IMR-90 (cell line): ENCODE measurements around the gene RAB40C.

Experiments
- BHLHE40 ChIP-seq: fragments of 150-350 bp; IDR thresholded peaks from 2 replicates; pipeline ENCODE4 v1.6.1; 2016; ENCODE audit warnings: mild to moderate bottlenecking, low read depth, low read length
- CEBPB ChIP-seq: IDR thresholded peaks from 2 replicates; pipeline ENCODE4 v1.6.1; 2012; ENCODE audit warnings: low read depth, low read length, improper control_type of control experiment
- FOS ChIP-seq: fragments of 150-350 bp; IDR thresholded peaks from 2 replicates; pipeline ENCODE4 v1.6.1; 2016; ENCODE audit warnings: low read depth, low read length
- MAFK ChIP-seq: IDR thresholded peaks from 2 replicates; pipeline ENCODE4 v1.6.1; 2012; ENCODE audit warnings: low read depth, low read length, improper control_type of control experiment
- MXI1 ChIP-seq: IDR thresholded peaks from 2 replicates; pipeline ENCODE4 v1.6.1; 2012; ENCODE audit warnings: low read depth, mild to moderate bottlenecking, low read length, moderate library complexity, borderline replicate concordance
- NFE2L2 ChIP-seq: fragments of 150-350 bp; IDR thresholded peaks from 2 replicates; pipeline ENCODE4 v1.6.1; 2016; ENCODE audit warnings: low read depth, mild to moderate bottlenecking, low read length
- POLR2A ChIP-seq: IDR thresholded peaks from 2 replicates; pipeline ENCODE4 v1.6.1; 2012; ENCODE audit warnings: mild to moderate bottlenecking, low read depth, low read length
- RAD21 ChIP-seq: IDR thresholded peaks from 2 replicates; pipeline ENCODE4 v1.6.1; 2012; ENCODE audit warnings: low read length, improper control_type of control experiment
- RCOR1 ChIP-seq: IDR thresholded peaks from 2 replicates; pipeline ENCODE4 v1.6.1; 2012; ENCODE audit warnings: mild to moderate bottlenecking, low read length, improper control_type of control experiment; ENCODE audit not compliant: insufficient replicate concordance
- SMC3 ChIP-seq: fragments of 150-350 bp; IDR thresholded peaks from 2 replicates; pipeline ENCODE4 v1.6.1; 2016; ENCODE audit warnings: low read depth, mild to moderate bottlenecking, antibody characterized with exemption, low read length, moderate library complexity
- TF ChIP-seq, protein P1 (sequence below): conservative IDR thresholded peaks from 2 replicates; pipeline ENCODE4 v1.5.1; 2012; ENCODE audit warnings: mild to moderate bottlenecking, low read depth, low read length, improper control_type of control experiment
- TF ChIP-seq, protein P2 (sequence below): fragments of 150-350 bp; IDR thresholded peaks from 2 replicates; pipeline ENCODE4 v1.6.1; 2017; ENCODE audit warnings: mild to moderate bottlenecking, antibody characterized with exemption, low read length, low read depth

DNA sequence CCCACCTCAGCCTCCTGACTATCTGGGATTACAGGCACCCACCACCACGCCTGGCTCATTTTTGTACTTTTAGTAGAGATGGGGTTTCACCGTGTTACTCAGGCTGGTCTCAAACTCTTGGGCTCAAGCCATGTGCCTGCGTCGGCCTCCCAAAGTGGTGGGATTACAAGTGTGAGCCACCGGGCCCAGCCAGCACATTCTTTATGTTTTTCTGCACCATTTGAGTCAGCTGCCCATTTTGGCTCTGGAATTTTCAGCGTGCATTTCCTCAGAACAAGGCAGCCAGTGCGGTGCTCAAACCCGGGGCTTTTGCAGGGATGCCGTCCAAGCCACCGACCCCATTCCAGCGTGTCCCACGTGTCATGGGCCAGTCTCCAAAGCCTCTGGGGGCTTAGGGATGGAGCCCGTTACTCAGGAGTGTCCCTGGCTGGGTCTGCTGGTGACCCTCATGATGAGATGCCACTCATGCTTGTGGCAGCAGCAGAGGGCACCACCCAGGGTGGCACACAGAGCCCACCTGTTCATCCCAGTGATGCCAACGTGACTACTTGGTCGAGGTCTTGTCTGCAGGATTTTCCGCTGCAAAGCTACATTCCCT is 3.7 kb upstream of the RAB40C start:
- TF ChIP-seq, protein P1, sequence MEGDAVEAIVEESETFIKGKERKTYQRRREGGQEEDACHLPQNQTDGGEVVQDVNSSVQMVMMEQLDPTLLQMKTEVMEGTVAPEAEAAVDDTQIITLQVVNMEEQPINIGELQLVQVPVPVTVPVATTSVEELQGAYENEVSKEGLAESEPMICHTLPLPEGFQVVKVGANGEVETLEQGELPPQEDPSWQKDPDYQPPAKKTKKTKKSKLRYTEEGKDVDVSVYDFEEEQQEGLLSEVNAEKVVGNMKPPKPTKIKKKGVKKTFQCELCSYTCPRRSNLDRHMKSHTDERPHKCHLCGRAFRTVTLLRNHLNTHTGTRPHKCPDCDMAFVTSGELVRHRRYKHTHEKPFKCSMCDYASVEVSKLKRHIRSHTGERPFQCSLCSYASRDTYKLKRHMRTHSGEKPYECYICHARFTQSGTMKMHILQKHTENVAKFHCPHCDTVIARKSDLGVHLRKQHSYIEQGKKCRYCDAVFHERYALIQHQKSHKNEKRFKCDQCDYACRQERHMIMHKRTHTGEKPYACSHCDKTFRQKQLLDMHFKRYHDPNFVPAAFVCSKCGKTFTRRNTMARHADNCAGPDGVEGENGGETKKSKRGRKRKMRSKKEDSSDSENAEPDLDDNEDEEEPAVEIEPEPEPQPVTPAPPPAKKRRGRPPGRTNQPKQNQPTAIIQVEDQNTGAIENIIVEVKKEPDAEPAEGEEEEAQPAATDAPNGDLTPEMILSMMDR = no peak
- TF ChIP-seq MXI1 (no peak), POLR2A (no peak; the same call in 1 of the 2 replicates), RCOR1 (no peak), BHLHE40 (no peak), CEBPB (no peak), MAFK (no peak), FOS (no peak), RAD21 (no peak), NFE2L2 (no peak), SMC3 (no peak)
- TF ChIP-seq, protein P2, sequence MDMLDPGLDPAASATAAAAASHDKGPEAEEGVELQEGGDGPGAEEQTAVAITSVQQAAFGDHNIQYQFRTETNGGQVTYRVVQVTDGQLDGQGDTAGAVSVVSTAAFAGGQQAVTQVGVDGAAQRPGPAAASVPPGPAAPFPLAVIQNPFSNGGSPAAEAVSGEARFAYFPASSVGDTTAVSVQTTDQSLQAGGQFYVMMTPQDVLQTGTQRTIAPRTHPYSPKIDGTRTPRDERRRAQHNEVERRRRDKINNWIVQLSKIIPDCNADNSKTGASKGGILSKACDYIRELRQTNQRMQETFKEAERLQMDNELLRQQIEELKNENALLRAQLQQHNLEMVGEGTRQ = no peak
